Right atrium auricular region (tissue), 2 donors: ENCODE results near the gene ZNF804A. TPM values are rescaled to one million over a fixed set of nuclear protein-coding genes. Genes with fewer than 3 reads are reported as not detected.

Experiments
- DNase-seq: peaks from one replicate; pipeline ENCODE4 v3.0.0-alpha.2; 2019; ENCODE audit warnings: low spot score
- H3K27ac ChIP-seq, 2 donors: fragments of 200-600 bp; sonication (generic); 1 replicate in 1 of 2; 2 replicates in 1 of 2; pipeline ENCODE4 v1.5.1; 2016 to 2019
- H3K27me3 ChIP-seq, 2 donors: fragments of 200-600 bp; sonication (generic); one replicate each; pipeline versions ENCODE4 v1.5.1 to v1.6.0; 2017 to 2019
- H3K36me3 ChIP-seq: fragments of 200-600 bp; sonication (generic); one replicate; pipeline ENCODE4 v1.5.1; 2016
- H3K4me1 ChIP-seq, 2 donors: fragments of 200-600 bp; sonication (generic); one replicate each; pipeline versions ENCODE4 v1.5.1 to v1.6.0; 2017 to 2019
- H3K4me3 ChIP-seq, 2 donors: fragments of 200-600 bp; sonication (generic); 1 replicate in 1 of 2; 2 replicates in 1 of 2; pipeline ENCODE4 v1.5.1; 2017 to 2019; ENCODE audit warnings: mild to moderate bottlenecking in 1 of 2, moderate library complexity in 1 of 2
- H3K9me3 ChIP-seq, 2 donors: fragments of 200-600 bp; sonication (generic); one replicate each; pipeline ENCODE4 v1.5.1; 2019
- total RNA-seq, 2 donors: library from RNA; depleted of rRNA; stranded (reverse); fragments of >200 nt; gene quantifications; one replicate each; pipeline ENCODE4 v1.1.0, GENCODE V29; 2016
- TF ChIP-seq, protein P1 (sequence below), 2 donors: fragments of 200-600 bp; sonication (generic); IDR thresholded peaks; one replicate each; pipeline ENCODE4 v1.5.1; 2019; ENCODE audit warnings: antibody characterized with exemption in 2 of 2

ZNF804A gene
- total RNA-seq, 2 donors from 2014 or later, result not detected

DNA sequence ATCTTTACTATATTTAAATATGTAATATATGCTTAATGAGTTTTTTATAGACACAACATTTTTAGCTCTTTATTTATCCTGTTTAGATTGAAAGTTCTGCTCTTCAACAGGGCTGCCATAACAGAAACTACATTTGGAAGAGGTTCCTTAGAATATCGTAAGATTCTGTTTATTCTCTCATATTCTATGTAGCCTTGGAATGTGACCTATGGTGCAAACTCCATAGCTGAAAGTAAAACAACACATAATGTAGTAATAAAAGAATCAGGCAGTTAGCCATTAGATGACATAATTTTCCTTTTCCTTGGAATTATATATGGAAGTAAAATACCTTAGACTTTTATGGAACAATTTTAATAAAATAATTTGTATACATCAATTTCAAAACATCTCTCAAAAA lies 91.3 kb downstream of the ZNF804A start:
- no peaks in the 10 kb centered on the region for H3K9me3 ChIP-seq
- no peaks in the 10 kb centered on the region for H3K4me1 ChIP-seq
- TF ChIP-seq, protein P1, sequence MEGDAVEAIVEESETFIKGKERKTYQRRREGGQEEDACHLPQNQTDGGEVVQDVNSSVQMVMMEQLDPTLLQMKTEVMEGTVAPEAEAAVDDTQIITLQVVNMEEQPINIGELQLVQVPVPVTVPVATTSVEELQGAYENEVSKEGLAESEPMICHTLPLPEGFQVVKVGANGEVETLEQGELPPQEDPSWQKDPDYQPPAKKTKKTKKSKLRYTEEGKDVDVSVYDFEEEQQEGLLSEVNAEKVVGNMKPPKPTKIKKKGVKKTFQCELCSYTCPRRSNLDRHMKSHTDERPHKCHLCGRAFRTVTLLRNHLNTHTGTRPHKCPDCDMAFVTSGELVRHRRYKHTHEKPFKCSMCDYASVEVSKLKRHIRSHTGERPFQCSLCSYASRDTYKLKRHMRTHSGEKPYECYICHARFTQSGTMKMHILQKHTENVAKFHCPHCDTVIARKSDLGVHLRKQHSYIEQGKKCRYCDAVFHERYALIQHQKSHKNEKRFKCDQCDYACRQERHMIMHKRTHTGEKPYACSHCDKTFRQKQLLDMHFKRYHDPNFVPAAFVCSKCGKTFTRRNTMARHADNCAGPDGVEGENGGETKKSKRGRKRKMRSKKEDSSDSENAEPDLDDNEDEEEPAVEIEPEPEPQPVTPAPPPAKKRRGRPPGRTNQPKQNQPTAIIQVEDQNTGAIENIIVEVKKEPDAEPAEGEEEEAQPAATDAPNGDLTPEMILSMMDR (IDR thresholded peaks at IDR 0.05), result no peak
- no peak overlapping the region for H3K27ac ChIP-seq
- H3K4me3 ChIP-seq, result no peak overlapping the region
- no peak for DNase-seq
- H3K36me3 ChIP-seq, result no peaks in the 10 kb centered on the region
- H3K27me3 ChIP-seq, result no peaks in the 10 kb centered on the region

GRCh38 chr2:184692141-184692734 lies 93.9 kb downstream of the ZNF804A start:
- H3K27me3 ChIP-seq, result no peaks in the 10 kb centered on the region
- TF ChIP-seq, protein P1 (IDR thresholded peaks at IDR 0.05), result no peak
- H3K36me3 ChIP-seq, result no peaks in the 10 kb centered on the region
- H3K27ac ChIP-seq, result no peak overlapping the region
- no peak overlapping the region for H3K4me3 ChIP-seq
- no peaks in the 10 kb centered on the region for H3K4me1 ChIP-seq
- H3K9me3 ChIP-seq, result no peaks in the 10 kb centered on the region
- DNase-seq, result no peak

- no peaks in the 10 kb centered on the region for H3K4me1 ChIP-seq
- no peak overlapping the region for H3K4me3 ChIP-seq
- H3K9me3 ChIP-seq, result no peaks in the 10 kb centered on the region
- no peaks in the 10 kb centered on the region for H3K27me3 ChIP-seq
- no peaks in the 10 kb centered on the region for H3K36me3 ChIP-seq
- no peak overlapping the region for H3K27ac ChIP-seq
- no peak for DNase-seq
- TF ChIP-seq, protein P1 (IDR thresholded peaks at IDR 0.05), result no peak
Observed at GRCh38 chr2:184696644-184697043, 98.3 kb downstream of the ZNF804A start.

- Histone ChIP-seq H3K27ac (no peak overlapping the region), H3K36me3 (no peaks in the 10 kb centered on the region), H3K4me3 (no peak overlapping the region), H3K4me1 (no peaks in the 10 kb centered on the region), H3K27me3 (no peaks in the 10 kb centered on the region), H3K9me3 (no peaks in the 10 kb centered on the region)
- TF ChIP-seq, protein P1 (IDR thresholded peaks at IDR 0.05), result no peak
- no peak for DNase-seq
Observed at GRCh38 chr2:184698476-184698875, 100.1 kb downstream of the ZNF804A start.

- no peaks in the 10 kb centered on the region for H3K4me1 ChIP-seq
- no peaks in the 10 kb centered on the region for H3K36me3 ChIP-seq
- TF ChIP-seq, protein P1 (IDR thresholded peaks at IDR 0.05), result no peak
- H3K27me3 ChIP-seq, result no peaks in the 10 kb centered on the region
- H3K27ac ChIP-seq, result no peak overlapping the region
- H3K4me3 ChIP-seq, result no peak overlapping the region
- no peaks in the 10 kb centered on the region for H3K9me3 ChIP-seq
- DNase-seq, result no peak
Observed at GRCh38 chr2:184721881-184722280, 123.6 kb downstream of the ZNF804A start.

GRCh38 chr2:184727813-184728212 lies 129.5 kb downstream of the ZNF804A start:
- H3K9me3 ChIP-seq, result no peaks in the 10 kb centered on the region
- H3K36me3 ChIP-seq, result no peaks in the 10 kb centered on the region
- H3K27me3 ChIP-seq, result no peaks in the 10 kb centered on the region
- DNase-seq, result no peak
- no peak overlapping the region for H3K4me3 ChIP-seq
- H3K27ac ChIP-seq, result no peak overlapping the region
- no peaks in the 10 kb centered on the region for H3K4me1 ChIP-seq
- TF ChIP-seq, protein P1 (IDR thresholded peaks at IDR 0.05), result no peak
